Muscle layer of duodenum (tissue), 2 donors: Measurements from ENCODE around the gene TMPRSS11A.

Source experiments
- H3K27ac ChIP-seq: one replicate; pipeline ENCODE4 v1.7.0; 2013; ENCODE audit warnings: mild to moderate bottlenecking, low read length
- H3K27me3 ChIP-seq: one replicate; pipeline ENCODE4 v1.7.0; 2013; ENCODE audit warnings: low read depth, mild to moderate bottlenecking, control low read depth, low read length
- H3K36me3 ChIP-seq, 2 donors: one replicate each; pipeline ENCODE4 v1.7.0; 2013; ENCODE audit warnings: low read length in 2 of 2, control low read depth in 1 of 2, mild to moderate bottlenecking in 1 of 2; ENCODE audit not compliant: insufficient read depth in 2 of 2, control insufficient read depth in 1 of 2
- H3K4me1 ChIP-seq, 2 donors: one replicate each; pipeline ENCODE4 v1.7.0; 2013; ENCODE audit warnings: low read length in 2 of 2, mild to moderate bottlenecking in 2 of 2, control low read depth in 1 of 2, moderate library complexity in 1 of 2; ENCODE audit not compliant: insufficient read depth in 2 of 2, control insufficient read depth in 1 of 2
- H3K4me3 ChIP-seq, 2 donors: one replicate each; pipeline ENCODE4 v1.7.0; 2013; ENCODE audit warnings: low read length in 2 of 2, low read depth in 1 of 2, mild to moderate bottlenecking in 1 of 2
- H3K9me3 ChIP-seq, 2 donors: one replicate each; pipeline ENCODE4 v1.7.0; 2013; ENCODE audit warnings: low read length in 2 of 2, control low read depth in 1 of 2, mild to moderate bottlenecking in 1 of 2; ENCODE audit not compliant: control insufficient read depth in 1 of 2
- donor health status: healthy.

The TMPRSS11A gene

GRCh38 chr4:67963356-67963755, at the start of gene TMPRSS11A:
TSS of gene TMPRSS11A (minus strand) at chr4:67963493. CDS start at chr4:67963393, 100 bp downstream.
- H3K9me3 ChIP-seq = no peaks in the 10 kb centered on the region
- no peaks in the 10 kb centered on the region for H3K4me1 ChIP-seq
- no peak within 1 kb of the TSS for H3K27ac ChIP-seq
- no peak within 1 kb of the TSS for H3K4me3 ChIP-seq
- H3K27me3 ChIP-seq = no peaks in the 10 kb centered on the region
- no peaks in the 10 kb centered on the region for H3K36me3 ChIP-seq

GRCh38 chr4:68011684-68012083, 48.4 kb upstream of the TMPRSS11A start:
- Histone ChIP-seq H3K27me3 (no peaks in the 10 kb centered on the region), H3K27ac (no peak overlapping the region), H3K4me1 (no peaks in the 10 kb centered on the region), H3K9me3 (no peaks in the 10 kb centered on the region), H3K36me3 (no peaks in the 10 kb centered on the region), H3K4me3 (no peak overlapping the region)

- Histone ChIP-seq H3K4me1 (no peaks in the 10 kb centered on the region), H3K27me3 (no peaks in the 10 kb centered on the region), H3K27ac (no peak overlapping the region)
These were observed 39.6 kb upstream of the TMPRSS11A start for GRCh38 chr4:68002906-68003305.

GRCh38 chr4:67996127-67996526, 32.8 kb upstream of the TMPRSS11A start:
- no peak overlapping the region for H3K27ac ChIP-seq
- H3K36me3 ChIP-seq = no peaks in the 10 kb centered on the region
- H3K4me1 ChIP-seq = no peaks in the 10 kb centered on the region
- H3K27me3 ChIP-seq = no peaks in the 10 kb centered on the region
- no peak overlapping the region for H3K4me3 ChIP-seq
- H3K9me3 ChIP-seq = no peaks in the 10 kb centered on the region

More at GRCh38 chr4:68002906-68003305, 39.6 kb upstream of the TMPRSS11A start:
- H3K36me3 ChIP-seq = no peaks in the 10 kb centered on the region
- peaks cover 0 to 2% of the 10 kb centered on the region in 2 donors for H3K9me3 ChIP-seq
- H3K4me3 ChIP-seq = no peak overlapping the region

GRCh38 chr4:67988991-67989390, 25.7 kb upstream of the TMPRSS11A start:
- Histone ChIP-seq H3K4me1 (no peaks in the 10 kb centered on the region), H3K4me3 (no peak overlapping the region), H3K36me3 (no peaks in the 10 kb centered on the region)

GRCh38 chr4:67983333-67983732, 20.0 kb upstream of the TMPRSS11A start:
- peaks cover 0 to 14% of the 10 kb centered on the region in 2 donors for H3K9me3 ChIP-seq
- H3K27ac ChIP-seq = no peak overlapping the region
- no peaks in the 10 kb centered on the region for H3K4me1 ChIP-seq
- H3K27me3 ChIP-seq = no peaks in the 10 kb centered on the region
- no peak overlapping the region for H3K4me3 ChIP-seq
- H3K36me3 ChIP-seq = no peaks in the 10 kb centered on the region

More at GRCh38 chr4:67988991-67989390, 25.7 kb upstream of the TMPRSS11A start:
- Histone ChIP-seq H3K27me3 (no peaks in the 10 kb centered on the region), H3K27ac (no peak overlapping the region), H3K9me3 (no peaks in the 10 kb centered on the region)

- Histone ChIP-seq H3K27me3 (no peaks in the 10 kb centered on the region), H3K36me3 (no peaks in the 10 kb centered on the region), H3K27ac (no peak overlapping the region), H3K9me3 (peaks cover 0 to 22% of the 10 kb centered on the region in 2 donors), H3K4me1 (no peaks in the 10 kb centered on the region), H3K4me3 (no peak overlapping the region)
These were observed 17.2 kb upstream of the TMPRSS11A start for GRCh38 chr4:67980512-67980911.

- no peak overlapping the region for H3K4me3 ChIP-seq
- no peaks in the 10 kb centered on the region for H3K4me1 ChIP-seq
- no peaks in the 10 kb centered on the region for H3K27me3 ChIP-seq
- no peak overlapping the region for H3K27ac ChIP-seq
- H3K9me3 ChIP-seq = peaks cover 0 to 15% of the 10 kb centered on the region in 2 donors
- no peaks in the 10 kb centered on the region for H3K36me3 ChIP-seq
These were observed 10.3 kb upstream of the TMPRSS11A start for GRCh38 chr4:67973608-67974007.

- Histone ChIP-seq H3K27ac (no peak overlapping the region), H3K9me3 (no peaks in the 10 kb centered on the region), H3K4me1 (no peaks in the 10 kb centered on the region), H3K36me3 (no peaks in the 10 kb centered on the region), H3K27me3 (no peaks in the 10 kb centered on the region), H3K4me3 (no peak overlapping the region)
These were observed 8.4 kb downstream of the TMPRSS11A start for GRCh38 chr4:67954890-67955289.

- Histone ChIP-seq H3K9me3 (peaks cover 0 to 3% of the 10 kb centered on the region in 2 donors), H3K36me3 (no peaks in the 10 kb centered on the region), H3K4me1 (no peaks in the 10 kb centered on the region), H3K27ac (no peak overlapping the region), H3K4me3 (no peak overlapping the region), H3K27me3 (no peaks in the 10 kb centered on the region)
These were observed 22.2 kb downstream of the TMPRSS11A start for GRCh38 chr4:67941074-67941473.

- no peak overlapping the region for H3K4me3 ChIP-seq
- H3K27ac ChIP-seq = no peak overlapping the region
- H3K27me3 ChIP-seq = no peaks in the 10 kb centered on the region
- H3K4me1 ChIP-seq = no peaks in the 10 kb centered on the region
- H3K9me3 ChIP-seq = peaks cover 0 to 3% of the 10 kb centered on the region in 2 donors
- no peaks in the 10 kb centered on the region for H3K36me3 ChIP-seq
These were observed 22.8 kb downstream of the TMPRSS11A start for GRCh38 chr4:67940506-67940905.

GRCh38 chr4:67939195-67939594, 24.1 kb downstream of the TMPRSS11A start:
- H3K9me3 ChIP-seq = peaks cover 0 to 3% of the 10 kb centered on the region in 2 donors
- H3K27ac ChIP-seq = no peak overlapping the region
- no peaks in the 10 kb centered on the region for H3K4me1 ChIP-seq
- H3K36me3 ChIP-seq = no peaks in the 10 kb centered on the region
- no peaks in the 10 kb centered on the region for H3K27me3 ChIP-seq
- no peak overlapping the region for H3K4me3 ChIP-seq
